HG03135 (cell line): ENCODE data around the gene TDRD6.

Experiments
- ATAC-seq: cut with Tn5 transposase; IDR thresholded peaks from one replicate; pipeline ENCODE4 v1.9.1; 2021; ENCODE audit warnings: mild to moderate bottlenecking, moderate library complexity; ENCODE audit not compliant: unreplicated experiment

Gene TDRD6

DNA sequence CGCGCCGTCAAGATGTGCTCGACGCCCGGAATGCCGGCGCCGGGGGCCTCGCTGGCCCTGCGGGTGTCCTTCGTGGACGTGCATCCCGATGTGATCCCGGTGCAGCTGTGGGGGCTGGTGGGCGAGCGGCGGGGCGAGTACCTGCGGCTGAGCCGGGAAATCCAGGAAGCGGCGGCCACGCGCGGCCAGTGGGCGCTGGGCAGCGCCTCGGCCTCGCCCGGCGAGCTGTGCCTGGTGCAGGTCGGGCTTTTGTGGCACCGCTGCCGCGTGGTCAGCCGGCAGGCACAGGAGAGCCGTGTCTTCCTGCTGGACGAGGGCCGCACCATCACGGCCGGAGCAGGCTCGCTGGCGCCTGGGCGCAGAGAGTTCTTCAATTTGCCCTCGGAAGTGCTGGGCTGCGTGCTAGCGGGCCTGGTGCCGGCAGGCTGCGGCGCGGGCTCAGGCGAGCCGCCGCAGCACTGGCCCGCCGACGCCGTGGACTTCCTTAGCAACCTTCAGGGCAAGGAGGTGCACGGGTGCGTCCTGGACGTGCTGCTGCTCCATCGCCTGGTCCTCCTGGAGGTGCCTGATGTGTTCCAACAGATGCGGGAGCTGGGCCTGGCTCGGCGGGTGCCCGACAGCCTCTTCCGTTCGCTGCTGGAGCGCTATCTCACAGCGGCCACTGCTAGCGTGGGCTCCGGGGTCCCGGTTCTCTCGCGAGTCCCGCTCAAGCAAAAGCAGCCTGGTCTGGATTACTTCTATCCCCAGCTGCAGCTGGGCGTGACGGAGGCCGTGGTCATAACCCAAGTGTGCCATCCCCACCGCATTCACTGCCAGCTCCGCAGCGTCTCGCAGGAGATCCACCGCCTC is 656 bp downstream of the TDRD6 start:
- no peak for ATAC-seq

DNA sequence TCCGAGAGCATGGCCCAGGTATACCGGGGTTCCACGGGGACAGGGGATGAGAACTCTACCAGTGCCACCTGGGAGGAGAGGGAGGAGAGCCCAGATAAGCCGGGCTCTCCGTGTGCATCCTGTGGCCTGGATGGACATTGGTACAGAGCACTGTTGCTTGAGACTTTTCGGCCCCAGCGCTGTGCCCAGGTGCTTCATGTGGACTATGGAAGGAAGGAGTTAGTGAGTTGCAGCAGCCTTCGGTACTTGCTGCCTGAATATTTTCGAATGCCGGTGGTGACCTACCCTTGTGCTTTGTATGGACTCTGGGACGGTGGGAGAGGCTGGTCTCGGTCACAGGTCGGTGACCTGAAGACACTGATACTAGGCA is 1.3 kb downstream of the TDRD6 start:
- no peak for ATAC-seq

DNA sequence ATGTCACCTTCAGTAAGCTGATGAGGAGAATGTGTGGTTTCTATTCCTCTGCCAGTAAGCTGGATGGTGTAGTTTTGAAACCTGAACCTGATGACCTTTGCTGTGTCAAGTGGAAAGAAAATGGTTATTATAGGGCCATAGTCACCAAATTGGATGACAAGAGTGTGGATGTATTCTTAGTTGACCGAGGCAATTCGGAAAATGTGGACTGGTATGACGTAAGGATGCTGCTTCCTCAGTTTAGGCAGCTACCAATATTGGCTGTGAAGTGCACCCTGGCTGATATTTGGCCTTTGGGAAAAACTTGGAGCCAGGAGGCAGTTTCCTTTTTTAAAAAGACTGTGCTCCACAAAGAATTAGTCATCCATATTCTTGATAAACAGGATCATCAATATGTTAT is 2.0 kb downstream of the TDRD6 start:
- no peak for ATAC-seq

GRCh38 chr6:46690141-46690755 is 2.6 kb downstream of the TDRD6 start:
- no peak for ATAC-seq

- ATAC-seq = no peak
Measured at GRCh38 chr6:46690911-46691451, 3.3 kb downstream of the TDRD6 start.

GRCh38 chr6:46699970-46700369 is 12.3 kb downstream of the TDRD6 start:
- no peak for ATAC-seq

- no peak for ATAC-seq
Measured at GRCh38 chr6:46704562-46704961, 16.9 kb downstream of the TDRD6 start.

GRCh38 chr6:46706464-46706863 is 18.8 kb downstream of the TDRD6 start:
- no peak for ATAC-seq

GRCh38 chr6:46711491-46711890 is 23.8 kb downstream of the TDRD6 start:
- no peak for ATAC-seq

- no peak for ATAC-seq
Measured at GRCh38 chr6:46715141-46715540, 27.5 kb downstream of the TDRD6 start.

- no peak for ATAC-seq
Measured at GRCh38 chr6:46719099-46719498, 31.4 kb downstream of the TDRD6 start.

GRCh38 chr6:46720401-46720800 is 32.7 kb downstream of the TDRD6 start:
- ATAC-seq = no peak

DNA sequence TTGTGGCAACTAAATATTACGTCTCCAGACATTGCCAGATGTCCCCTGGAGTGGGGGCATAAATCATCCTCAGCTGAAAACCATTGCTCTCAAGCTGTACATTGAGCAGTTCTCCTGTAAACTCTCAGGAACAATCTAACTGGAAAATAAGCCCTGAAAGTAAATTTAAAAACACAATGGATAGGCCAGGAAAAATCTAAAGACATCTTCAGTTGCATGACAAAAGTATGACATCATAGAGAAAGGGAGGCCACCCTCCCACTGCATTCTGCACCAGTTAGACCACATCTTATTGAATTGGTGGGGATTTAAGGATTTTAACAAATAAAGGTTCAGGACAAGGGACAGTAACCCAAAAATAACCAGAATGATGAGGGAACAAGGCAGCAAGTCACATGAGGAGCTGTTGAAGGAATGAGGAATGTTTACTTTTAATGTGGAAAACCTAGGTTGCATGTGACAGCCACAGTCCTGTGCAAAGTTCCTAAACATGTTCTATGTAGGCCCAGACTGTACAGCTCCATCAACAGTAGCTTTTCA is 42.2 kb downstream of the TDRD6 start:
- ATAC-seq = no peak

GRCh38 chr6:46730921-46731461 is 43.3 kb downstream of the TDRD6 start:
- no peak for ATAC-seq

DNA sequence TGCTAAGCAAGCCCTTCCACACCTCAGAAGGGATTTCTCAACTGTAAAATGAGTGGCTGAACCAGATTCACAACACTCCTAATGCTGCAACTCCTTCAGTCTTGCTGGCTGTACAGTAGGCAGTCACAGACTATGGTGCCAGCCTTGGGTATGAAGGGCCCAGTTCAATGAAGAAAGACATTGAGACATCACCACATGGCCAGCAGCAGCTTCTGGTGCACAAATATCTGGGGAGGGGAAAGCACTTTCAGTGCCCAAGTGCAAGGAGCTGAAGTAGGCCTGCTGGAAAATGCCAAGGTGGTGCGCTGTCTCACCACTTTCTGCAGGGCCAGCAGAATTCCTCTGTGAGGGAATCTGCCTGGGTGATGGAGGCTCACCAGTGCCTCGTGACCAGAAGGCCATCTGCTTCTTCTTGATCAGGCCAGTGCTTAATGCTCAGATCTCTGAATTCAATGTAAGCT is 45.7 kb downstream of the TDRD6 start:
- no peak for ATAC-seq

- ATAC-seq = no peak
Measured at GRCh38 chr6:46734867-46735719, 47.4 kb downstream of the TDRD6 start, which contains the start of gene PLA2G7. Gene PLA2G7 (minus strand): TSS chr6:46735375. CDS start chr6:46722891, 12,484 bp downstream.

DNA sequence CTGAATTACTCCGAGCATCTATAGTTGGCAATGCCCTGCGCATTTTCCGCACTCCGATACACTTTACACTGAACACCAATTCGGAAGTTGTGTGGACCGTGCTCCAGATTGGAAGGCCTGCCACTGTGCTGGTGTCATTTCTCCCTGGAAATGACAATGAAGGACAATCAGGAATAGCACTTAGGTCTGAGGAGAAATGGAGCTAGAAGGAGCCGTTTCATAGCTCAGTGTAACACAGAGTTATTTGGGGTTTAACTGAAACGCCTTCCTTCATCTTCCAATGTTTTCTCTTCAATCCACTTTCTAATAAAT is 48.0 kb downstream of the TDRD6 start:
- ATAC-seq = no peak

DNA sequence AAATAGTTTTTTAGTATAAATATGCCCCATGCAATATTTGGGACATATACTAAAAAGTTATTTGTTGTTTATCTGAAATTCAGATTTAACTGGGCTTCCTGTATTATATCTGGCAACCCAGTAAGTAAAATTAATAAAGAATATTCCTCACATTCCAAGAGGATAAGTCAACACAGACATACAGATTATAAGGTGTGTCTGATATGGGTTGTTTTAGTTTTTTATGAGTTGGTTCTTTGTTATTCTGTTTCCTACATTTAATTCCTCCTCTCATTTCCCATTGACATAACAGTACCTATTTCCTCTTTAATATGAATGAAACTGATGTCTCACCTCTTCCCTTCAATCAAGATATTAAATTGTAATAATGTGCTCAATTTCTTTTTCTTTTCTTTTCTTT is 49.2 kb downstream of the TDRD6 start:
- ATAC-seq = no peak

DNA sequence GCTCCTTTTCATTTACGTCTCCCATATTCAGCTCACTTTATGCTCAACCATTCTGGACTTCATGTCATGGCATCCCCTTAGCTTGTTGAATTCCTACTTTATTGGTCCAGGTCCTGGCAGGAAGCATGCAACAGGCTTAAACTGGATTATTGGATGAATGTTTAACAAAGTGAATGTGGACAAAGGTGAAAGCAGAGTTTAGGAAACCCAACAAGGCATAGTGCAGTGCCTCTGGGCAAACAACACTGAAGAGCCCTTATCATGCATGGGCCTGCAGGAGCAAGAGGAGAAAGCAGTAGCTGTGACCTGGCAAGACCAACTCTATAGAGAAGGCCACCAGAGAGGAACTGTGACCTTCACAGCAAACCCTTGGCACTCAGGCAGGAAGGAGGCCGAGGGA is 53.8 kb downstream of the TDRD6 start:
- no peak for ATAC-seq

- no peak for ATAC-seq
Measured at GRCh38 chr6:46741910-46742309, 54.2 kb downstream of the TDRD6 start.
